Endothelial cell of umbilical vein (primary cell): ENCODE data around the gene ELMO1. TPM values are rescaled to one million over a fixed set of nuclear protein-coding genes. Genes with fewer than 3 reads are reported as not detected.

Experiments used
- BruUV-seq: library from RNA; stranded (reverse); fragments of 400-500 nt; replicated peaks from 2 replicates; lab custom pipeline; 2021; lab: Mats Ljungman, UMichigan
- CTCF ChIA-PET: fragments of 300-600, 350-600 bp; sonication (Branson Sonifier 250); formaldehyde crosslinking; loops from one replicate; lab custom pipeline; 2021; ENCODE audit warnings: antibody characterized with exemption, inconsistent platforms; lab: Charles Lee
- POLR2A ChIA-PET: fragments of 300-600, 350-600 bp; sonication (Branson Sonifier 250); formaldehyde crosslinking; loops from one replicate; lab custom pipeline; 2021; ENCODE audit warnings: antibody characterized with exemption, inconsistent platforms; lab: Charles Lee
- DNase-seq: peaks from one replicate; pipeline ENCODE4 v3.0.0-alpha.2; 2011; ENCODE audit warnings: low read depth, low spot score
- FAIRE-seq: peaks from 2 replicates; lab custom pipeline; 2011; peaks lifted over from hg19 to GRCh38; lab: Jason Lieb, UNC
- H2AFZ ChIP-seq: 2 replicates; pipeline ENCODE4 v1.6.0; 2012; ENCODE audit warnings: low read depth, low read length, control low read depth, inconsistent platforms
- H3K27ac ChIP-seq: 2 replicates; pipeline ENCODE4 v1.5.1; 2011; ENCODE audit warnings: low read depth, mild to moderate bottlenecking, control low read depth, low read length, moderate library complexity; ENCODE audit not compliant: insufficient read depth
- H3K27me3 ChIP-seq, 2 experiments: 2 replicates each; pipeline versions ENCODE4 v1.6.0 to v1.6.1; 2011; ENCODE audit warnings: low read length in 2 of 2, mixed read lengths in 1 of 2; ENCODE audit not compliant: control insufficient read depth in 2 of 2, insufficient read depth in 2 of 2
- H3K36me3 ChIP-seq, 2 experiments: 2 replicates in 1 of 2; 3 replicates in 1 of 2; pipeline ENCODE4 v1.5.1; 2011; ENCODE audit warnings: low read length in 2 of 2, mild to moderate bottlenecking in 1 of 2, moderate library complexity in 1 of 2; ENCODE audit not compliant: control insufficient read depth in 2 of 2, insufficient read depth in 2 of 2; ENCODE audit errors: extremely low read depth in 1 of 2
- H3K4me1 ChIP-seq: 3 replicates; pipeline ENCODE4 v1.5.1; 2011; ENCODE audit warnings: mild to moderate bottlenecking, low read length; ENCODE audit not compliant: control insufficient read depth, insufficient read depth; ENCODE audit errors: extremely low read depth
- H3K4me2 ChIP-seq: 2 replicates; pipeline ENCODE4 v1.6.1; 2011; ENCODE audit warnings: low read length, control low read depth, mixed read lengths; ENCODE audit not compliant: insufficient read depth
- H3K4me3 ChIP-seq, 3 experiments: fragments of 200-600 bp in 1 of 3; sonication (generic), shearing (Covaris generic) in 1 of 3; replicated peaks in 1 of 3; 2 replicates each; pipeline ENCODE4 v1.5.1; 2011 to 2016; ENCODE audit warnings: control low read depth in 3 of 3, low read length in 3 of 3, mild to moderate bottlenecking in 2 of 3, inconsistent platforms in 1 of 3, low read depth in 1 of 3, moderate library complexity in 1 of 3; ENCODE audit not compliant: insufficient read depth in 1 of 3
- H3K79me2 ChIP-seq: 2 replicates; pipeline ENCODE4 v1.6.0; 2012; ENCODE audit warnings: low read length, inconsistent platforms; ENCODE audit not compliant: control insufficient read depth, insufficient read depth
- H3K9ac ChIP-seq: replicated peaks from 2 replicates; pipeline ENCODE3; 2011; ENCODE audit warnings: low read length, control low read depth; ENCODE audit not compliant: insufficient read depth; ENCODE audit errors: extremely low read depth
- H3K9me1 ChIP-seq: replicated peaks from 3 replicates; pipeline ENCODE4 v1.6.0; 2011; ENCODE audit warnings: mild to moderate bottlenecking, low read length; ENCODE audit not compliant: control insufficient read depth, insufficient read depth; ENCODE audit errors: extremely low read depth
- H3K9me3 ChIP-seq: replicated peaks from 2 replicates; pipeline ENCODE4 v1.5.1; 2012; ENCODE audit warnings: low read length, inconsistent platforms; ENCODE audit not compliant: control insufficient read depth, insufficient read depth
- H4K20me1 ChIP-seq: replicated peaks from 2 replicates; pipeline ENCODE3; 2011; ENCODE audit warnings: mild to moderate bottlenecking, low read length; ENCODE audit not compliant: control insufficient read depth, insufficient read depth; ENCODE audit errors: extremely low read depth
- EZH2 ChIP-seq: IDR thresholded peaks from 2 replicates; pipeline ENCODE4 v1.6.1; 2012; ENCODE audit warnings: borderline replicate concordance, low read depth, mild to moderate bottlenecking, moderate library complexity, low read length, inconsistent platforms; ENCODE audit not compliant: severe bottlenecking
- FOS ChIP-seq: IDR thresholded peaks from 2 replicates; pipeline ENCODE4 v1.6.1; 2011; ENCODE audit warnings: mild to moderate bottlenecking, low read length, moderate library complexity, borderline replicate concordance; ENCODE audit not compliant: insufficient read depth
- JUN ChIP-seq: IDR thresholded peaks from 2 replicates; pipeline ENCODE4 v1.6.1; 2011; ENCODE audit warnings: borderline replicate concordance, low read depth; ENCODE audit not compliant: insufficient read length, insufficient read depth
- MYC ChIP-seq: IDR thresholded peaks from one replicate; pipeline ENCODE4 v1.6.1; 2011; ENCODE audit warnings: mild to moderate bottlenecking, low read depth, low read length
- POLR2A ChIP-seq: IDR thresholded peaks from 2 replicates; pipeline ENCODE4 v1.6.1; 2012; ENCODE audit warnings: low read depth, mild to moderate bottlenecking, control low read depth, low read length
- POLR2AphosphoS5 ChIP-seq: IDR thresholded peaks from 2 replicates; pipeline ENCODE4 v1.6.1; 2012; ENCODE audit warnings: low read depth, mild to moderate bottlenecking, control low read depth, low read length, moderate library complexity; ENCODE audit not compliant: insufficient read depth
- dilution Hi-C: fragments of 300-500 bp; cut with MboI; formaldehyde crosslinking; loops from one replicate; pipeline ENCODE4 v1.15.0; 2019; ENCODE audit warnings: low sequenced_read_pairs; ENCODE audit not compliant: extremely low pct_ligation_motif_present
- intact Hi-C: fragments of 100-400 bp; cut with micrococcal nuclease; formaldehyde crosslinking; loops from one replicate; pipeline ENCODE4 v1.10.0; 2022
- polyA plus RNA-seq, 4 experiments: library from polyadenylated mRNA; depleted of rRNA in 3 of 4; stranded (reverse) in 3 of 4; unstranded in 1 of 4; fragments of >200 nt; gene quantifications; 2 replicates each; pipeline versions ENCODE4 v1.2.1 to v1.2.3, GENCODE V29; 2011 to 2012; ENCODE audit warnings: missing spikeins in 1 of 4
- total RNA-seq: library from RNA; stranded (reverse); gene quantifications from 2 replicates; pipeline ENCODE4 v1.2.3, GENCODE V29; 2021
- TF ChIP-seq, protein P1 (sequence below): IDR thresholded peaks from 2 replicates; pipeline ENCODE4 v1.6.1; 2011; ENCODE audit not compliant: insufficient read depth, insufficient read length
- TF ChIP-seq, protein P2 (sequence below), 2 donors: IDR thresholded peaks; 1 replicate in 1 of 2; 2 replicates in 1 of 2; pipeline ENCODE4 v1.5.1; 2011; ENCODE audit warnings: low read length in 2 of 2, mild to moderate bottlenecking in 2 of 2, moderate library complexity in 2 of 2, control low read depth in 1 of 2, inconsistent platforms in 1 of 2, low read depth in 1 of 2; ENCODE audit not compliant: insufficient read depth in 1 of 2; ENCODE audit errors: extremely low read depth in 1 of 2

Gene ELMO1
- total and polyA plus RNA-seq, 2 donors (not counting 3 experiments of a cell fraction or from before 2014, with no cell fraction given): 17.0 to 30.6 TPM

DNA sequence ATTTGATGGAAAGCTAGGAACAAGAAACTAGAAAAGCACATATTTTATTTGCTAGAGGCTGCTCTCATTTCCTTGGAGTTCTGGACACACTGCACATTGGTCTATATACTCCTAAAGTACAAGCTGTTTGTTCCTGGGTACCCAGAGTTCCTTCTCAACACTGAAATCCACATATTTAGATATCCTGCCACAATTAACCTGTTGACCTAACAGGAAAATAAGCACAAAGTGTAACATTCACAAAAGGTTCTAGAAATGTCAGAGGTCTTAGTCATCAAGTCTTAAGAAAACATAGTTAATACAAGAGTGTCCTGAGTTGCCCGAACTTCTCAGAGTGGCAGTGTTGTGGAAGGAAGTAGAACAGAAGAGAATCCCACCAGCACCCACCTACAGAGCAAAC lies 115.6 kb downstream of the ELMO1 start:
- Histone ChIP-seq H2AFZ (no peak overlapping the region), H4K20me1 (no peaks in the 10 kb centered on the region), H3K9me3 (no peaks in the 10 kb centered on the region), H3K4me3 (no peak overlapping the region), H3K4me2 (peak overlapping the region; percentile 59), H3K9me1 (no peaks in the 10 kb centered on the region), H3K36me3 (no peaks in the 10 kb centered on the region), H3K27me3 (no peaks in the 10 kb centered on the region), H3K79me2 (no peaks in the 10 kb centered on the region), H3K4me1 (peaks cover 16% of the 10 kb centered on the region), H3K27ac (no peak overlapping the region), H3K9ac (no peak overlapping the region)
- dilution Hi-C loops (no loop called here), intact Hi-C loops (loop anchor here (1.0 kb wide), 1 partner anchor 36 kb away; no protein-coding TSS in a partner anchor)
- POLR2A ChIA-PET: no interaction called here
- no TSS peak for BruUV-seq
- DNase-seq (peak; percentile 58), FAIRE-seq (peak; percentile 65)
- CTCF ChIA-PET: interaction anchor here (0.9 to 2.9 kb wide), 10 partner anchors 16 to 172 kb away, joined by 3 to 7 read pairs (median 4); no protein-coding TSS in a partner anchor
- TF ChIP-seq, protein P1, sequence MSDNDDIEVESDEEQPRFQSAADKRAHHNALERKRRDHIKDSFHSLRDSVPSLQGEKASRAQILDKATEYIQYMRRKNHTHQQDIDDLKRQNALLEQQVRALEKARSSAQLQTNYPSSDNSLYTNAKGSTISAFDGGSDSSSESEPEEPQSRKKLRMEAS: no peak
- TF ChIP-seq POLR2AphosphoS5: peak; percentile 79
- TF ChIP-seq JUN: peak; percentile 78
- peak; percentile 59 for TF ChIP-seq FOS
- no peak for TF ChIP-seq MYC
- no peak for TF ChIP-seq EZH2
- TF ChIP-seq, protein P2, sequence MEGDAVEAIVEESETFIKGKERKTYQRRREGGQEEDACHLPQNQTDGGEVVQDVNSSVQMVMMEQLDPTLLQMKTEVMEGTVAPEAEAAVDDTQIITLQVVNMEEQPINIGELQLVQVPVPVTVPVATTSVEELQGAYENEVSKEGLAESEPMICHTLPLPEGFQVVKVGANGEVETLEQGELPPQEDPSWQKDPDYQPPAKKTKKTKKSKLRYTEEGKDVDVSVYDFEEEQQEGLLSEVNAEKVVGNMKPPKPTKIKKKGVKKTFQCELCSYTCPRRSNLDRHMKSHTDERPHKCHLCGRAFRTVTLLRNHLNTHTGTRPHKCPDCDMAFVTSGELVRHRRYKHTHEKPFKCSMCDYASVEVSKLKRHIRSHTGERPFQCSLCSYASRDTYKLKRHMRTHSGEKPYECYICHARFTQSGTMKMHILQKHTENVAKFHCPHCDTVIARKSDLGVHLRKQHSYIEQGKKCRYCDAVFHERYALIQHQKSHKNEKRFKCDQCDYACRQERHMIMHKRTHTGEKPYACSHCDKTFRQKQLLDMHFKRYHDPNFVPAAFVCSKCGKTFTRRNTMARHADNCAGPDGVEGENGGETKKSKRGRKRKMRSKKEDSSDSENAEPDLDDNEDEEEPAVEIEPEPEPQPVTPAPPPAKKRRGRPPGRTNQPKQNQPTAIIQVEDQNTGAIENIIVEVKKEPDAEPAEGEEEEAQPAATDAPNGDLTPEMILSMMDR (IDR thresholded peaks at IDR 0.05; ENCODE audit: extremely low read depth in 1 of 2, insufficient read depth in 1 of 2, low read depth in 1 of 2, low read length in 2 of 2): no peak
- no peak for TF ChIP-seq POLR2A
